Astrocyte of the cerebellum (primary cell): ENCODE results near the gene PLD3.

Experiments used
- DNase-seq: peaks from one replicate; pipeline ENCODE4 v3.0.0-alpha.2; 2011; ENCODE audit warnings: low read depth
- H3K4me3 ChIP-seq: 2 replicates; pipeline ENCODE4 v1.5.1; 2011; ENCODE audit warnings: mild to moderate bottlenecking, low read depth, low read length, moderate library complexity
- CTCF ChIP-seq: IDR thresholded peaks from 2 replicates; pipeline ENCODE4 v1.5.1; 2012; ENCODE audit warnings: low read length, low read depth, moderate library complexity, mild to moderate bottlenecking; ENCODE audit errors: missing control alignments
- in situ Hi-C: cut with HindIII; loops from 2 replicates; pipeline ENCODE4 v1.10.0; 2017; ENCODE audit warnings: low sequenced_read_pairs

Gene PLD3

GRCh38 chr19:40420766-40421765 is 72.6 kb downstream of the PLD3 start:
- peak; percentile 99 for TF ChIP-seq CTCF
- in situ Hi-C loops: no loop called here
- DNase-seq: peak; percentile 72
- H3K4me3 ChIP-seq: peak overlapping the region; percentile 58

- TF ChIP-seq CTCF: no peak
- in situ Hi-C loops: no loop called here
- DNase-seq: no peak
- no peak overlapping the region for H3K4me3 ChIP-seq
Observed at GRCh38 chr19:40421993-40422747, 73.7 kb downstream of the PLD3 start.

- in situ Hi-C loops: no loop called here
- no peak for TF ChIP-seq CTCF
- no peak overlapping the region for H3K4me3 ChIP-seq
- no peak for DNase-seq
Observed at GRCh38 chr19:40422748-40423566, 74.5 kb downstream of the PLD3 start.

GRCh38 chr19:40423938-40424337 is 75.4 kb downstream of the PLD3 start:
- peak overlapping the region; percentile 89 for H3K4me3 ChIP-seq
- in situ Hi-C loops: no loop called here
- no peak for DNase-seq
- TF ChIP-seq CTCF: no peak

GRCh38 chr19:40424637-40425449 is 76.3 kb downstream of the PLD3 start:
- no peak for DNase-seq
- in situ Hi-C loops: no loop called here
- no peak for TF ChIP-seq CTCF
- H3K4me3 ChIP-seq: peak overlapping the region; percentile 89
